ENCODE results near the gene RABGGTA.

- TF ChIP-seq FOXK2 (IDR thresholded peaks at IDR 0.05) (no peak), FOXM1 (IDR thresholded peaks at IDR 0.05; ENCODE audit: borderline replicate concordance) (no peak), LEF1 (IDR thresholded peaks at IDR 0.05; ENCODE audit: borderline replicate concordance) (no peak), FOXA1 (IDR thresholded peaks at IDR 0.05) (no peak), SP1 (IDR thresholded peaks at IDR 0.05) (no peak), TARDBP (IDR thresholded peaks at IDR 0.05) (no peak), HDGF (IDR thresholded peaks at IDR 0.05; ENCODE audit: borderline replicate concordance) (no peak), ARNT (IDR thresholded peaks at IDR 0.05) (no peak), SUZ12 (IDR thresholded peaks at IDR 0.05) (no peak), ELF4 (IDR thresholded peaks at IDR 0.05) (no peak), ZNF384 (IDR thresholded peaks at IDR 0.05) (no peak)
- TF ChIP-seq, protein P1, sequence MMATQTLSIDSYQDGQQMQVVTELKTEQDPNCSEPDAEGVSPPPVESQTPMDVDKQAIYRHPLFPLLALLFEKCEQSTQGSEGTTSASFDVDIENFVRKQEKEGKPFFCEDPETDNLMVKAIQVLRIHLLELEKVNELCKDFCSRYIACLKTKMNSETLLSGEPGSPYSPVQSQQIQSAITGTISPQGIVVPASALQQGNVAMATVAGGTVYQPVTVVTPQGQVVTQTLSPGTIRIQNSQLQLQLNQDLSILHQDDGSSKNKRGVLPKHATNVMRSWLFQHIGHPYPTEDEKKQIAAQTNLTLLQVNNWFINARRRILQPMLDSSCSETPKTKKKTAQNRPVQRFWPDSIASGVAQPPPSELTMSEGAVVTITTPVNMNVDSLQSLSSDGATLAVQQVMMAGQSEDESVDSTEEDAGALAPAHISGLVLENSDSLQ (IDR thresholded peaks at IDR 0.05), result no peak
These were observed 29.5 kb downstream of the RABGGTA start for GRCh38 chr14:24241829-24242443.

All from HEK293T (cell line).